DMS 273 treated with DMSO at 0.1 percent for 48 hours (cell line): ENCODE results near the gene MMP14.
"Not testable (repeated sequence)": the region's sequence is repeated elsewhere in the genome, so short reads cannot be mapped to it uniquely, and the experiment has no call there.

Experiments used
- DNase-seq: peaks from one replicate; lab custom pipeline; 2025; lab: John Stamatoyannopoulos, UW

The MMP14 gene

GRCh38 chr14:22836301-22837113 lies at the start of gene MMP14:
TSS of gene MMP14 (plus strand) at chr14:22836585. CDS start at chr14:22836818, 233 bp downstream.
- DNase-seq: no peak

GRCh38 chr14:22786685-22787084 lies 49.7 kb upstream of the MMP14 start:
- DNase-seq: no peak

DNA sequence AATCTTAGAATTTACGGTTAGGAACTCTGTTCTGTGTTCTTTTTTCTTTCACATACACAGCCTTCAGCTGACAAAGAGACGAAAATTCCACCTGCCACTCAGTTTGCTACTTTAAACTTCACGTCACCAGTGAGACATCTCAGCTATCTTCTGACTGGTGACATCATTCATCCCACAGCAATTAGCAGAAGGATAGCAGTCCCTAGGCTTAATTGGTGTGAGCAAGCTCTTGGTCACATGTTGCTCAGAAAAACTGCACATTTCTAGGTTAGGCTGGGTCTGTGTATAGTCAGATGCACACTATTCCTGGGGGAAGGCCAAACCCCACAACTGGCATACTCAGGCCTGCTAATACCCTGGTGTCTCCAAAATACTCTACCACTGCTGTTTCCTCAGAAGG lies 45.1 kb upstream of the MMP14 start:
- DNase-seq: no peak

GRCh38 chr14:22792158-22792557 lies 44.2 kb upstream of the MMP14 start:
- DNase-seq: no peak

DNA sequence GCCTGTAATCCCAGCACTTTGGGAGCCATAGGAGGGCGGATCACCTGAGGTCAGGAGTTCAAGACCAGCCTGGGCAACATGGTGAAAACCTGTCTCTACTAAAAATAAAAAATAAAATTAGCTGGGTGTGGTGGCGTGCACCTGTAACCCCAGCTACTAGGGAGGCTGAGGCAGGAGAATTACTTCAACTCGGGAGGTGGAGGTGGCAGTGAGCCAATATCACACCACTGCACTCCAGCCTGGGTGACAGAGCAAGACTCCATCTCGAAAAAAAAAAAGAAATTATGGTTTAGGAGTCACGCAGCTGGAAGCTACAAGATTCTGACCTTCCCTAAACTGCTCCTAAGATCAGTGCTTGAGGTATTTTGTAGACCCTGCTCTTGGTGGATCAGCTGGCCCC lies 42.8 kb upstream of the MMP14 start:
- DNase-seq: not testable (repeated sequence)

GRCh38 chr14:22793976-22794375 lies 42.4 kb upstream of the MMP14 start:
- no peak for DNase-seq

DNA sequence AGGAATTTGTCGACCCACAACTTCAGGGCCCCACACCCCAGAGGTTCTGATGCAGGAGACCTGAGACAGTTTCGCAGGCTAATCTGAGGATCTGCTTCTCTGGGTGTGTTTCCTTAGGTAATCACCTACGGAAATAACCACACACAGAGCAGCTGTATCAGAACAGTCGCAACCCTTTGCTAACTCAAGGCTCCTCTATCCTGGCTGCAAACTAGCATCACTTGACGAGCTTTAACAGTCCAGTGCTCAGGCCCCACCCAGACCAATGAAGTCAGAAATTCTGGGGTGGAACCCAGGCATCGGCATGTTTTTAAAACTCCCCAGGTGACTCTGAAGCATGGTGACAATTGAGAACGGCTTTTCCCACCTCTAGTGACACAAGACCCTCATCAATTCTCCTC lies 41.8 kb upstream of the MMP14 start:
- no peak for DNase-seq

- no peak for DNase-seq
Measured at GRCh38 chr14:22796087-22796707, 40.2 kb upstream of the MMP14 start.

DNA sequence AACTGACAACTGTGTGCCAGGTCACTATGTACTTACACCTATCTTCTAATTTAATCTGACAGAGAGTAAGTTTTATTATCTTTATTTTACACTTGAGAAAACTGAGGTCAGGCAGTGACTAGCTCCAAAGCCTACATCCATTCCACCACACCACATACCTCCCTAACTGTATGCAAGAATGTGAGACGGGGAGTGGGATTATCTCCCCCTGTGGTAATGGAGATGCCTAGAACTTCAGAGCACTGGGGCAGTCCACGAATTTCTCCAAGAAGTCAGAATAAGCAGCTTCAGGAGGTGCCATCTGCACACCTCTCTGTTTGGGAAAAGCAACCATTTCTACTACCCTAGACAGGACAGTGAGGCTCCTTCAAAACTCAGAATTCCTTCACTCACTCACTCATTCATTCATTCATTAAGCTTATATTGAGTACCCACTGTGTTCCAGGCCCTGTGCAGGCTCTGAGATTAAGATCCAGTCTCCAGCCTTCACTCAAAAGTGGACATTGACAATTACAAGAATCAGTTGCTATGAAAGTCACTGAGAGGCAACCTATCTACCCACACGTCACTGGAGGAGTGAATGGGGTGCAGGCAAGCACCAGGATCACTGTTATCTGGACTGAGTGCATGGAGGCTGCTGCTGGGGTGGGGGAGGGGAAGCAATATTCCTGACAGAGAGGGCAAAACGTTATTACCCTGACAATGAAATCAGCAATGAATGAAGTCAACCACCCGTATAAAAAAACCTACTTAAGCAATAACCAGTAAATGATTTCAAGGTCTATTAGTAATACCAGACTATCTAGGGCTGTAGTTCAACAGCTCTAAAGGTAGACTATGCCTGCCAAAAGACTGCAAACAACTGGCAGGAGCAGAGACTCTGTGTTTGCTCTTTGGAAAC lies 39.1 kb upstream of the MMP14 start:
- no peak for DNase-seq

GRCh38 chr14:22798528-22798927 lies 37.9 kb upstream of the MMP14 start:
- DNase-seq: no peak

GRCh38 chr14:22800346-22800745 lies 36.0 kb upstream of the MMP14 start:
- DNase-seq: no peak

DNA sequence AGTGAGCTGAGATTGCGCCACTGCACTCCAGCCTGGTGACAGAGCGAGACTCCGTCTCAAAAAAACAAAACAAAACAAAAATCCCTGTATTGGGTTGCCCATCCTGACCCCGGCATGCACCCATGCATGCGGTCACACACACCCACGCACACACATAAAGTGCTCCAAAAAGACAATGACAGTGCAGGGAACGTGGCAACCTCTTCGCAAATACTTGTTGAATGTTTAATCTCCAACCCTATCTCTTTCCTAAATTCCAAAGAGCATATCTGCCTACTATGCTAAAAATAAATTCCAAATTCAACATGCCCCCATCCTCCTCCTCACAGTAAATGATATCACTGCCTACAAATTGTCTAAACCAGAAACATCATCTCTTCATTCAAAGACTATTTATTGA lies 34.7 kb upstream of the MMP14 start:
- DNase-seq: no peak

- no peak for DNase-seq
Measured at GRCh38 chr14:22802860-22803686, 33.3 kb upstream of the MMP14 start.

DNA sequence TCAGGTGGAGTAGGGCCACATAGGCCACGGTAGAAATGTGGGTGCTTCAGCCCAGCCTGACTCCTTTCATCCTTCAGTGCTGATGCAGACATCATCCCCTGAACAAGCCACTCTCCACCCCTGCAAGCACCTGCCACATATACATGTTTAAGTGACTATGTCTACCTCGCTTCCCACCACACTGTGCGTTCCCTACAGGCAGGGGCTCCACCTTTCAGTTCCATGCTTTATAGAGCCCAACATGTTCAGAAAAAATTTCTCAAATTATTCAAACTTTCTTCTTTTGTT lies 32.8 kb upstream of the MMP14 start:
- no peak for DNase-seq

DNA sequence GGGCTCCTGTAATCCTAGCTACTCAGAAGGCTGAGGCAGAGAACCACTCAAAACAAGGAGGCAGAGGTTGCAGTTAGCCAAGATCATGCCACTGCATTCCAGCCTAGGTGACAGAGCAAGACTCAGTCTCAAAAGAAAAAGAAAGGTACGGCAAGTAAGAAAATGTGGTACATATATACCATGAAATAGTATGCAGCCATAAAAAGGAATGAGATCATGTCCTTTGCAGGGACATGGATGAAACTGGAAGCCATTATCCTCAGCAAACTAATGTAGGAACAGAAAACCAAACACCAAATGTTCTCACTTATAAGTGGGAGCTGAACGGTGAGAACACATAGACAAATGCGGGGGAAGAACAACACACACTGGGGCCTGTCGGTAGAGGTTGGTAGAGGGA lies 31.1 kb upstream of the MMP14 start:
- not testable (repeated sequence) for DNase-seq

DNA sequence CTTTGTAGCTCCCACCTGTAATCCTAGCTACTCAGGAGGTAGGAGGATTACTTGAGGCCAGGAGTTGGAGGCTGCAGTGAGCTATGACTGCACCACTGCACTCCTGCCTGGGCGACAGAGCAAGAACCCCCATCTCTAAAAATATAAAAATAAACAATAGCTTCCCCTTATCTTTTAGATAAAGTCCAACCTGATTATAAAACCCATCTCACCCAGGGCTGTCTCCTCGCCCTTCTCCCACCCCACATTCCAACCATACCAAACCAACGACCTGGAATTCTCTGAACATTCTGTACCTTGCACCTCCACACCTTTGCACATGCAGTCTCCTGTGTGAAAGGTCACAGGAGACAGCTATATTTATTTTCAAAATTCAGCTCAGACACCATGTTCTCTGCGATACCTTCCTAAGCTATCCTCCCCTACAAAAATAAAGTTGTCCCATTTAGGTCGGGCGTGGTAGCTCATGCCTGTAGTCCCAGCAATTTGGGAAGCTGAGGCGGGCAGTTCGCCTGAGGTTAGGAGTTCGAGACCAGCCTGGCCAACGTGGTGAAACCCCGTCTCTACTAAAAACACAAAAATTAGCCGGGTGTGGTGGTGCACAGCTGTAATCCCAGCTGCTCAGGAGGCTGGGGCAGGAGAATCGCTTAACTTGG lies 28.8 kb upstream of the MMP14 start:
- DNase-seq: no peak

DNA sequence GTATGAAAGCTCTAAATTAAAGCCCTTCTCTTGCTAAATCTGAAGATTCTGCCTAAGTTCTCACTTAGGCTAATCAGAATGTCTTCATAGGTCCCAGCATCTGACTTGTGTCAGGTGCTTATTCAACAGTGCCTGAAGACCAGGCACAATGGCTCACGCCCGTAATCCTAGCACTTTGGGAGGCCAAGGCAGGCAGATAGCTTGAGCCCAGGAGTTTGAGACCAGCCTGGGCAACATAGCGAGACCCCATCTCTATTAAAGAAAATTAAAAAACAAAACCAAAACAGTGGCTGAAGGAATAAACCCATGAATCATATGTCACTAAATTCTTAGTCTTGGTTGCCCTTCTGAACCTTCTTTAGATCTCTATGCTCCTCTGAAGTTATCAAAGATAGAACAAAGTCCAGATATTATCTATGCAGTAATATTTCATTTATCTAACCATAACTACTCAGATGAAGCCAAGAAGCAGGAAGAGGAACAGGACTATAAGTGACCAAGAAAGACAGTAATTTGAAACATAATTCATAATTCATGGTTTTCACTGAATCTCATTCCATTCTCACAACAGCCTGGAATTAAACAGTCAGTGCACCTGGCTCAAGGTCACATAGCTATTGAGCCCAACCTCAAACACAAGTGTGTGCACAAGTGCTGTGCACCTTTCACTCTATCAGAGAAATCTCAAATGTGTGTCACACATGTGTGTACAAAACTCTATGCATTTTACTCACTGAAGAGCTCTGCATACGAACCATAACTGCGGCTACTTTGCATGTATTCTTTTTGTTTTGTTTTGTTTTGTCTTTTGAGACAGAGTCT lies 27.8 kb upstream of the MMP14 start:
- DNase-seq: no peak

GRCh38 chr14:22811722-22812121 lies 24.7 kb upstream of the MMP14 start:
- no peak for DNase-seq

DNA sequence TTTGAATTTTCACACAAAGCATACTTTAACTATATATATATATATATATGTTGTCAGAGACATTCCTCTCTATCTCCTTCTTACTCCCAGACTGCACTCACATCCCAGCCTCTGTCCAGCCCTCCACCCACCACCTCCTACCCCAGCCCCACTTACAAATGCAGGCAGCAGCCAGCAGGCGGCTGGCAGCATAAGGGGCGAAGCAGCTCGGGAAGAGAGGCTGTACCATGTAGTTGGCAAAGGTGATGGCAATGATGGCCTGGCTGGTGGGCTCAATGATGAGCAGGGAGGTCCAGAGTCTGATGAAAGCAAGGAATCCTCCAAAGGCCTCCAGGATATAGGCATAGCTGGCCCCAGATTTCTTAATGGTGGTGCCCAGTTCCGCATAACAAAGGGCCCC lies 23.6 kb upstream of the MMP14 start:
- DNase-seq: no peak

DNA sequence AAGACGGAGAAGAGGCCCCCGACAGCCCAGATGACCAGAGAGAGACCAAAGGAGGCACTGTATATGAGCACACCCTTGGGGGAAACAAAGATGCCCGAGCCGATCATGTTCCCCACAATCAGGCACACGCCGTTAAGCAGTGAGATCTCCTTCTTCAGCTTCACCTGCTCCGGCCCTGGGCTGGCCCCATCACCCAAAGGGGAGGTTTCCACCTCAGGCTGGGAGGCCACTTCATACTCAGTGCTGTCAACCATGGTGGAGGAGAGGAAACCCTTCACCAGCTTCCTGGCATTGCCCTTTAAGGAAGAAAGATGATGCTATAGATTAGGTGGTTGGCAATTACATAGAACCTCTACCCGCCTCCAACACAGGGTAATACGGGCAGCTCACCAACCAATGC lies 23.2 kb upstream of the MMP14 start:
- no peak for DNase-seq

- DNase-seq: no peak
Measured at GRCh38 chr14:22814373-22814772, 22.0 kb upstream of the MMP14 start.
